K562 (cell line): ENCODE data around the gene ITGA7. TPM values are rescaled to one million over a fixed set of nuclear protein-coding genes. Genes with fewer than 3 reads are reported as not detected.

ENCODE experiments used
- CTBP1 ChIP-seq: fragments of 450-650 bp; IDR thresholded peaks from 2 replicates; pipeline ENCODE4 v1.6.1; 2016; ENCODE audit warnings: borderline replicate concordance
- CTCFL ChIP-seq: IDR thresholded peaks from 2 replicates; pipeline ENCODE4 v1.6.1; 2011; ENCODE audit warnings: borderline replicate concordance, low read depth, mild to moderate bottlenecking, moderate library complexity, low read length; ENCODE audit not compliant: insufficient read depth, poor library complexity, severe bottlenecking
- ETV5 ChIP-seq: sonication (generic); formaldehyde crosslinking; IDR thresholded peaks from 2 replicates; pipeline ENCODE4 v1.4.0; 2020; ENCODE audit warnings: low read depth, mild to moderate bottlenecking, missing genetic modification reagents
- FIP1L1 ChIP-seq: fragments of 200-400 bp; formaldehyde crosslinking; IDR thresholded peaks from 2 replicates; pipeline ENCODE4 v1.6.1; 2018; ENCODE audit warnings: mild to moderate bottlenecking, low read depth, low read length; ENCODE audit not compliant: poor library complexity, severe bottlenecking
- XRCC5 ChIP-seq: fragments of 200-400 bp; formaldehyde crosslinking; IDR thresholded peaks from 2 replicates; pipeline ENCODE4 v1.6.1; 2017; ENCODE audit warnings: low read depth, mild to moderate bottlenecking, low read length
- ZBTB49 ChIP-seq: sonication (generic); formaldehyde crosslinking; IDR thresholded peaks from 2 replicates; pipeline ENCODE4 v1.8.0; 2022; ENCODE audit warnings: missing genetic modification reagents, mild to moderate bottlenecking, borderline replicate concordance
- ZNF146 ChIP-seq: IDR thresholded peaks from one replicate; pipeline ENCODE4 v1.6.1; 2018; ENCODE audit warnings: missing compliant biosample characterization; ENCODE audit not compliant: unreplicated experiment
- polyA plus RNA-seq, 8 experiments: library from polyadenylated mRNA; depleted of rRNA in 4 of 8; stranded (reverse) in 5 of 8; unstranded in 3 of 8; fragments of >200 nt; fragmentation: Nextera tagmentation in 2 of 8; fragmentation: Illumina TruSeq in 1 of 8; extraction: Ambion mirVana in 2 of 8; extraction: Trizol in 1 of 8; gene quantifications; 2 replicates each; pipeline versions ENCODE4 v1.2.1 to v1.2.3, GENCODE V29; 2011 to 2014; ENCODE audit warnings: inconsistent platforms in 1 of 8, missing spikeins in 1 of 8
- total RNA-seq, 7 experiments: library from RNA; depleted of rRNA in 6 of 7; stranded (reverse); fragments of >200 nt in 6 of 7; fragmentation: Illumina TruSeq in 2 of 7; extraction: Trizol in 2 of 7; gene quantifications; 2 replicates each; pipeline versions ENCODE4 v1.2.1 to v1.2.3, GENCODE V29; 2011 to 2021; ENCODE audit warnings: low replicate concordance in 1 of 7
- TF ChIP-seq, protein P1 (sequence below): fragments of 450-650 bp; formaldehyde crosslinking; IDR thresholded peaks from 2 replicates; pipeline ENCODE4 v1.4.0; 2022; ENCODE audit warnings: mild to moderate bottlenecking, moderate library complexity
- TF ChIP-seq, protein P2 (sequence below): fragments of 450-650 bp; IDR thresholded peaks from 2 replicates; pipeline ENCODE4 v1.6.1; 2018; ENCODE audit not compliant: partially characterized antibody
- TF ChIP-seq, protein P3 (sequence below): fragments of 250-450 bp; sonication (Bioruptor Pico); IDR thresholded peaks from 2 replicates; pipeline ENCODE4 v1.5.1; 2021; ENCODE audit warnings: mild to moderate bottlenecking
- TF ChIP-seq, protein P4 (sequence below), 3 experiments: IDR thresholded peaks in 2 of 3; conservative IDR thresholded peaks in 1 of 3; 2 replicates each; pipeline ENCODE4 v1.5.1; 2011 to 2012; ENCODE audit warnings: low read length in 3 of 3, mild to moderate bottlenecking in 3 of 3, control low read depth in 2 of 3, improper control_type of control experiment in 1 of 3, inconsistent platforms in 1 of 3, low read depth in 1 of 3, mixed read lengths in 1 of 3, moderate library complexity in 1 of 3; ENCODE audit not compliant: insufficient read depth in 2 of 3

The ITGA7 gene
- total and polyA plus RNA-seq, 9 of the 15 experiments (the other 6 are each of a cell fraction or from before 2014, with no cell fraction given), result 0.11 to 2.3 (median 0.56) TPM; not detected in 1

- no peak for TF ChIP-seq ZBTB49
- TF ChIP-seq ZNF146, result no peak
- TF ChIP-seq, protein P1, sequence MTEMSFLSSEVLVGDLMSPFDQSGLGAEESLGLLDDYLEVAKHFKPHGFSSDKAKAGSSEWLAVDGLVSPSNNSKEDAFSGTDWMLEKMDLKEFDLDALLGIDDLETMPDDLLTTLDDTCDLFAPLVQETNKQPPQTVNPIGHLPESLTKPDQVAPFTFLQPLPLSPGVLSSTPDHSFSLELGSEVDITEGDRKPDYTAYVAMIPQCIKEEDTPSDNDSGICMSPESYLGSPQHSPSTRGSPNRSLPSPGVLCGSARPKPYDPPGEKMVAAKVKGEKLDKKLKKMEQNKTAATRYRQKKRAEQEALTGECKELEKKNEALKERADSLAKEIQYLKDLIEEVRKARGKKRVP, result no peak
- TF ChIP-seq, protein P2, sequence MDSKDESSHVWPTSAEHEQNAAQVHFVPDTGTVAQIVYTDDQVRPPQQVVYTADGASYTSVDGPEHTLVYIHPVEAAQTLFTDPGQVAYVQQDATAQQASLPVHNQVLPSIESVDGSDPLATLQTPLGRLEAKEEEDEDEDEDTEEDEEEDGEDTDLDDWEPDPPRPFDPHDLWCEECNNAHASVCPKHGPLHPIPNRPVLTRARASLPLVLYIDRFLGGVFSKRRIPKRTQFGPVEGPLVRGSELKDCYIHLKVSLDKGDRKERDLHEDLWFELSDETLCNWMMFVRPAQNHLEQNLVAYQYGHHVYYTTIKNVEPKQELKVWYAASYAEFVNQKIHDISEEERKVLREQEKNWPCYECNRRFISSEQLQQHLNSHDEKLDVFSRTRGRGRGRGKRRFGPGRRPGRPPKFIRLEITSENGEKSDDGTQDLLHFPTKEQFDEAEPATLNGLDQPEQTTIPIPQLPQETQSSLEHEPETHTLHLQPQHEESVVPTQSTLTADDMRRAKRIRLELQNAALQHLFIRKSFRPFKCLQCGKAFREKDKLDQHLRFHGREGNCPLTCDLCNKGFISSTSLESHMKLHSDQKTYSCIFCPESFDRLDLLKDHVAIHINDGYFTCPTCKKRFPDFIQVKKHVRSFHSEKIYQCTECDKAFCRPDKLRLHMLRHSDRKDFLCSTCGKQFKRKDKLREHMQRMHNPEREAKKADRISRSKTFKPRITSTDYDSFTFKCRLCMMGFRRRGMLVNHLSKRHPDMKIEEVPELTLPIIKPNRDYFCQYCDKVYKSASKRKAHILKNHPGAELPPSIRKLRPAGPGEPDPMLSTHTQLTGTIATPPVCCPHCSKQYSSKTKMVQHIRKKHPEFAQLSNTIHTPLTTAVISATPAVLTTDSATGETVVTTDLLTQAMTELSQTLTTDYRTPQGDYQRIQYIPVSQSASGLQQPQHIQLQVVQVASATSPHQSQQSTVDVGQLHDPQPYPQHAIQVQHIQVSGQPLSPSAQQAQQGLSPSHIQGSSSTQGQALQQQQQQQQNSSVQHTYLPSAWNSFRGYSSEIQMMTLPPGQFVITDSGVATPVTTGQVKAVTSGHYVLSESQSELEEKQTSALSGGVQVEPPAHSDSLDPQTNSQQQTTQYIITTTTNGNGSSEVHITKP, result peak; percentile 97
- TF ChIP-seq FIP1L1, result no peak
- TF ChIP-seq, protein P3, sequence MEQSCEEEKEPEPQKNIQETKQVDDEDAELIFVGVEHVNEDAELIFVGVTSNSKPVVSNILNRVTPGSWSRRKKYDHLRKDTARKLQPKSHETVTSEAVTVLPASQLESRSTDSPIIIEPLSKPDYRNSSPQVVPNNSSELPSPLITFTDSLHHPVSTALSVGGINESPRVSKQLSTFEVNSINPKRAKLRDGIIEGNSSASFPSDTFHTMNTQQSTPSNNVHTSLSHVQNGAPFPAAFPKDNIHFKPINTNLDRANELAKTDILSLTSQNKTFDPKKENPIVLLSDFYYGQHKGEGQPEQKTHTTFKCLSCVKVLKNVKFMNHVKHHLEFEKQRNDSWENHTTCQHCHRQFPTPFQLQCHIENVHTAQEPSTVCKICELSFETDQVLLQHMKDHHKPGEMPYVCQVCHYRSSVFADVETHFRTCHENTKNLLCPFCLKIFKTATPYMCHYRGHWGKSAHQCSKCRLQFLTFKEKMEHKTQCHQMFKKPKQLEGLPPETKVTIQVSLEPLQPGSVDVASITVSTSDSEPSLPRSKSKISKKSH (CRISPR knock-in tag), result no peak
- TF ChIP-seq CTBP1, result peak; percentile 72; the same call in 1 of the 2 replicates
- TF ChIP-seq ETV5 (CRISPR knock-in tag), result no peak
- TF ChIP-seq XRCC5, result 0 out of 2 replicates have a peak, but pooled peaks have one; percentile 48
- TF ChIP-seq CTCFL, result peak; percentile 81
- TF ChIP-seq, protein P4, sequence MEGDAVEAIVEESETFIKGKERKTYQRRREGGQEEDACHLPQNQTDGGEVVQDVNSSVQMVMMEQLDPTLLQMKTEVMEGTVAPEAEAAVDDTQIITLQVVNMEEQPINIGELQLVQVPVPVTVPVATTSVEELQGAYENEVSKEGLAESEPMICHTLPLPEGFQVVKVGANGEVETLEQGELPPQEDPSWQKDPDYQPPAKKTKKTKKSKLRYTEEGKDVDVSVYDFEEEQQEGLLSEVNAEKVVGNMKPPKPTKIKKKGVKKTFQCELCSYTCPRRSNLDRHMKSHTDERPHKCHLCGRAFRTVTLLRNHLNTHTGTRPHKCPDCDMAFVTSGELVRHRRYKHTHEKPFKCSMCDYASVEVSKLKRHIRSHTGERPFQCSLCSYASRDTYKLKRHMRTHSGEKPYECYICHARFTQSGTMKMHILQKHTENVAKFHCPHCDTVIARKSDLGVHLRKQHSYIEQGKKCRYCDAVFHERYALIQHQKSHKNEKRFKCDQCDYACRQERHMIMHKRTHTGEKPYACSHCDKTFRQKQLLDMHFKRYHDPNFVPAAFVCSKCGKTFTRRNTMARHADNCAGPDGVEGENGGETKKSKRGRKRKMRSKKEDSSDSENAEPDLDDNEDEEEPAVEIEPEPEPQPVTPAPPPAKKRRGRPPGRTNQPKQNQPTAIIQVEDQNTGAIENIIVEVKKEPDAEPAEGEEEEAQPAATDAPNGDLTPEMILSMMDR (IDR thresholded peaks at IDR 0.05 in 2 of 3, conservative IDR thresholded peaks at IDR 0.05 in 1 of 3; ENCODE audit: insufficient read depth in 2 of 3, low read depth in 1 of 3, low read length in 3 of 3), result peak; percentile 55 to 80 (median 64)
Measured at GRCh38 chr12:55681142-55682077, 26.3 kb downstream of the ITGA7 start (continued).
